ENCODE results near the gene TFB2M. TPM values are rescaled to one million over a fixed set of nuclear protein-coding genes. Genes with fewer than 3 reads are reported as not detected.

Gene TFB2M
- total and polyA plus RNA-seq, 7 experiments from 2014 or later: 9.5 to 18.2 (median 10.8) TPM

- peaks cover 0 to 31% (median 12%) of the 10 kb centered on the region in 11 donors for H3K9me3 Mint-ChIP-seq
- H3K4me3 Mint-ChIP-seq: no peak overlapping the region
- no peaks in the 10 kb centered on the region for H3K27me3 ChIP-seq (ENCODE audit: control insufficient read depth in 2 of 2, insufficient read depth in 2 of 2, low read length in 2 of 2)
- no peak overlapping the region for H3K27ac Mint-ChIP-seq
- no peaks in the 10 kb centered on the region for H3K36me3 ChIP-seq (ENCODE audit: control insufficient read depth in 2 of 3, insufficient read depth in 3 of 3, low read length in 3 of 3)
- peaks cover 0 to 24% (median 6%) of the 10 kb centered on the region in 3 experiments for H3K9me3 ChIP-seq (ENCODE audit: control insufficient read depth in 2 of 3, low read length in 3 of 3)
- intact Hi-C loops (cut with micrococcal nuclease): no loop called here
- peaks cover 0 to 13% (median 9%) of the 10 kb centered on the region in 7 donors for H3K4me1 Mint-ChIP-seq
- H3K4me1 ChIP-seq (ENCODE audit: control insufficient read depth in 2 of 2, insufficient read depth in 2 of 2, low read length in 2 of 2): peaks cover 0 to 4% of the 10 kb centered on the region in 2 donors
- DNase-seq (no peak), ATAC-seq (no peak)
- POLR2A ChIA-PET: no interaction called here
- peaks cover 0 to 2% (median 0%) of the 10 kb centered on the region in 5 donors for H3K36me3 Mint-ChIP-seq
- H3K27ac ChIP-seq (ENCODE audit: low read depth, low read length): no peak overlapping the region
- CTCF ChIA-PET: no interaction called here
- H3K4me3 ChIP-seq (ENCODE audit: low read length): no peak overlapping the region
- no peaks in the 10 kb centered on the region for H3K27me3 Mint-ChIP-seq
Measured at GRCh38 chr1:246512230-246512629, 53.8 kb downstream of the TFB2M start.

- Histone ChIP-seq H3K9me3 (ENCODE audit: control insufficient read depth in 2 of 3, low read length in 3 of 3) (peaks cover 0 to 17% (median 6%) of the 10 kb centered on the region in 3 experiments), H3K27me3 (ENCODE audit: control insufficient read depth in 2 of 2, insufficient read depth in 2 of 2, low read length in 2 of 2) (no peaks in the 10 kb centered on the region), H3K4me3 (ENCODE audit: low read length) (no peak overlapping the region), H3K27ac (ENCODE audit: low read depth, low read length) (no peak overlapping the region), H3K4me1 (ENCODE audit: control insufficient read depth in 2 of 2, insufficient read depth in 2 of 2, low read length in 2 of 2) (peaks cover 3 to 4% of the 10 kb centered on the region in 2 donors), H3K36me3 (ENCODE audit: control insufficient read depth in 2 of 3, insufficient read depth in 3 of 3, low read length in 3 of 3) (no peaks in the 10 kb centered on the region)
- intact Hi-C loops (cut with micrococcal nuclease): no loop called here
- Mint-ChIP-seq H3K27me3 (no peaks in the 10 kb centered on the region), H3K4me1 (peaks cover 3 to 17% (median 13%) of the 10 kb centered on the region in 7 donors), H3K36me3 (peaks cover 0 to 4% (median 0%) of the 10 kb centered on the region in 5 donors), H3K4me3 (no peak overlapping the region), H3K27ac (no peak overlapping the region), H3K9me3 (peaks cover 0 to 24% (median 12%) of the 10 kb centered on the region in 11 donors)
- ChIA-PET CTCF (no interaction called here), POLR2A (no interaction called here)
- ATAC-seq: no peak
- DNase-seq: no peak
Measured at GRCh38 chr1:246511203-246511602, 54.9 kb downstream of the TFB2M start.

- H3K27ac Mint-ChIP-seq: no peak overlapping the region
- CTCF ChIA-PET: no interaction called here
- peaks cover 0 to 19% (median 7%) of the 10 kb centered on the region in 11 donors for H3K9me3 Mint-ChIP-seq
- H3K27me3 Mint-ChIP-seq: no peaks in the 10 kb centered on the region
- ATAC-seq (no peak), DNase-seq (no peak)
- intact Hi-C loops (cut with micrococcal nuclease): no loop called here
- peaks cover 0 to 9% (median 6%) of the 10 kb centered on the region in 3 experiments for H3K9me3 ChIP-seq (ENCODE audit: control insufficient read depth in 2 of 3, low read length in 3 of 3)
- H3K36me3 Mint-ChIP-seq: peaks cover 0 to 6% (median 0%) of the 10 kb centered on the region in 5 donors
- H3K4me3 Mint-ChIP-seq: no peak overlapping the region
- H3K4me1 Mint-ChIP-seq: peaks cover 12 to 25% (median 20%) of the 10 kb centered on the region in 7 donors
- POLR2A ChIA-PET: no interaction called here
- H3K27me3 ChIP-seq (ENCODE audit: control insufficient read depth in 2 of 2, insufficient read depth in 2 of 2, low read length in 2 of 2): no peaks in the 10 kb centered on the region
- no peak overlapping the region for H3K27ac ChIP-seq (ENCODE audit: low read depth, low read length)
- peaks cover 4 to 6% of the 10 kb centered on the region in 2 donors for H3K4me1 ChIP-seq (ENCODE audit: control insufficient read depth in 2 of 2, insufficient read depth in 2 of 2, low read length in 2 of 2)
- H3K4me3 ChIP-seq (ENCODE audit: low read length): no peak overlapping the region
- no peaks in the 10 kb centered on the region for H3K36me3 ChIP-seq (ENCODE audit: control insufficient read depth in 2 of 3, insufficient read depth in 3 of 3, low read length in 3 of 3)
Measured at GRCh38 chr1:246510147-246511030, 55.7 kb downstream of the TFB2M start.

- ChIA-PET CTCF (interaction anchor here (0.6 kb wide), 1 partner anchor 206 kb away, joined by 3 read pairs; no protein-coding TSS in a partner anchor), POLR2A (no interaction called here)
- Mint-ChIP-seq H3K4me3 (peak overlapping the region in 3 of 10 donors; percentile 29 to 95 (median 89)), H3K9me3 (peaks cover 0 to 6% (median 0%) of the 10 kb centered on the region in 11 donors), H3K27ac (peak overlapping the region in 1 of 9 donors; percentile 78), H3K36me3 (peaks cover 0 to 6% (median 0%) of the 10 kb centered on the region in 5 donors), H3K27me3 (no peaks in the 10 kb centered on the region), H3K4me1 (peaks cover 16 to 35% (median 26%) of the 10 kb centered on the region in 7 donors)
- H3K27me3 ChIP-seq (ENCODE audit: control insufficient read depth in 2 of 2, insufficient read depth in 2 of 2, low read length in 2 of 2): no peaks in the 10 kb centered on the region
- DNase-seq (no peak), ATAC-seq (no peak)
- peaks cover 4 to 6% of the 10 kb centered on the region in 2 donors for H3K4me1 ChIP-seq (ENCODE audit: control insufficient read depth in 2 of 2, insufficient read depth in 2 of 2, low read length in 2 of 2)
- H3K27ac ChIP-seq (ENCODE audit: low read depth, low read length): no peak overlapping the region
- intact Hi-C loops (cut with micrococcal nuclease): loop anchor here (10.0 kb wide), 3 partner anchors 596 to 1854 kb away; partner anchors contain the start of genes DESI2 (in 1 of the 2), NLRP3 (in 1 of the 2) and ZNF669 (in 1 of the 2)
- H3K9me3 ChIP-seq (ENCODE audit: control insufficient read depth in 2 of 3, low read length in 3 of 3): no peaks in the 10 kb centered on the region
- no peak overlapping the region for H3K4me3 ChIP-seq (ENCODE audit: low read length)
- H3K36me3 ChIP-seq (ENCODE audit: control insufficient read depth in 2 of 3, insufficient read depth in 3 of 3, low read length in 3 of 3): no peaks in the 10 kb centered on the region
Measured at GRCh38 chr1:246508897-246509688, 57.0 kb downstream of the TFB2M start.

- DNase-seq: peak; percentile 70 to 81 (median 75)
- H3K9me3 ChIP-seq (ENCODE audit: control insufficient read depth in 2 of 3, low read length in 3 of 3): no peaks in the 10 kb centered on the region
- peak within 1 kb of the TSS; percentile 78 to 95 (median 91) for H3K27ac Mint-ChIP-seq
- peaks cover 4 to 6% of the 10 kb centered on the region in 2 donors for H3K4me1 ChIP-seq (ENCODE audit: control insufficient read depth in 2 of 2, insufficient read depth in 2 of 2, low read length in 2 of 2)
- peak; percentile 93 for ATAC-seq
- H3K36me3 ChIP-seq (ENCODE audit: control insufficient read depth in 2 of 3, insufficient read depth in 3 of 3, low read length in 3 of 3): no peaks in the 10 kb centered on the region
- H3K4me3 ChIP-seq (ENCODE audit: low read length): peak within 1 kb of the TSS; percentile 78
- H3K4me1 Mint-ChIP-seq: peaks cover 19 to 41% (median 30%) of the 10 kb centered on the region in 7 donors
- H3K4me3 Mint-ChIP-seq: peak within 1 kb of the TSS; percentile 88 to 96 (median 93)
- CTCF ChIA-PET: interaction anchor here (0.6 to 0.8 kb wide), 3 partner anchors 9 to 194 kb away, joined by 3 to 5 read pairs (median 3); no protein-coding TSS in a partner anchor
- intact Hi-C loops (cut with micrococcal nuclease): loop anchor here (1.0 to 10.0 kb wide), 8 partner anchors 10 to 1852 kb away; partner anchors contain the start of genes CNST (in 2 of the 2), TFB2M (in 2 of the 2), AHCTF1 (in 1 of the 2) and DESI2 (in 1 of the 2)
- no peaks in the 10 kb centered on the region for H3K9me3 Mint-ChIP-seq
- H3K36me3 Mint-ChIP-seq: peaks cover 0 to 10% (median 0%) of the 10 kb centered on the region in 5 donors
- POLR2A ChIA-PET: interaction anchor here (1.3 to 1.9 kb wide), 3 partner anchors 9 to 60 kb away, joined by 4 to 5 read pairs (median 4); partner anchors contain the start of gene CNST
- H3K27ac ChIP-seq (ENCODE audit: low read depth, low read length): peak within 1 kb of the TSS; percentile 75
- H3K27me3 ChIP-seq (ENCODE audit: control insufficient read depth in 2 of 2, insufficient read depth in 2 of 2, low read length in 2 of 2): no peaks in the 10 kb centered on the region
- H3K27me3 Mint-ChIP-seq: no peaks in the 10 kb centered on the region
Measured at GRCh38 chr1:246506674-246507481, 59.2 kb downstream of the TFB2M start, which contains the start of gene SMYD3. Gene SMYD3 (minus strand): TSS chr1:246507279.
